HG03103 (cell line): ENCODE measurements around the gene GSTT4.
"Not testable (repeated sequence)": the region's sequence is repeated elsewhere in the genome, so short reads cannot be mapped to it uniquely, and the experiment has no call there.

Experiments used
- ATAC-seq: cut with Tn5 transposase; IDR thresholded peaks from one replicate; pipeline ENCODE4 v1.9.1; 2021; ENCODE audit warnings: low read depth; ENCODE audit not compliant: unreplicated experiment

GSTT4 gene

DNA sequence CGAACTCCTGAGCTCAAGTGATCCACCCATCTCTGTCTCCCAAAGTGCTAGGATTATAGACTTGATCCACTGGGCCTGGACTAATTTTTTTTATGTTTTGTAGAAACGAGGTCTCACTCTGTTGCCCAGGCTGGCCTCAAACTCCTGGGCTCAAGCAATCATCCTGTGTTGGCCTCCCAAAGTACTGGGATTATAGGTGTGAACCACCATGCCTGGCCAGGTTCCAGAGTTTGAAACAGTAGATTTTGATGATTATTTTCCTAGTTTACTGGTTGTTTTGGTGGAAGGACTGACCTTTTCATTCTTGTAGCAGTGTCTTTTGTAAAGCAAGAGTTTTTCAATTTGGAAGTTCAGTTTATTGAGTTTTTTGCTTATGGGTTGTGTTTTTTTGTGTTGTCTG is 20.8 kb upstream of the GSTT4 start:
- ATAC-seq, result no peak

DNA sequence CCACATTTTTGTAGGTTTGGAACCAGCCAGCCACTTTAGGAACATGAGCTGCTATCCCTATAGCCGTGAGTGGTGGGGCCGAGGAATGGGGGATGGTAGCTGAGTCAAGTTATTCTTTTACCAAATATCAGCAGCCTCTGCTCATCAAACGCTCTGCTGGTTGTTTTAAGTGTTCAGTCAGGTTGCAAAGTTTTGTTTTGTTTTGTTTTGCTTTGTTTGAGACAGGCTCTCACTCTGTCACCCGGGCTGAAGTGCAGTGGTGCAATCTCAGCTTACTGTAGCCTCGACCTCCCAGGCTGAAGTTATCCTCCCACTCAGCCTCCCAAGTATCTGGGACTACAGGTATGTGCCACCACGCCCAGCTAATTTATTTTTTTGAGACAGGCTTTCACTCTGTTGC is 20.2 kb upstream of the GSTT4 start:
- no peak for ATAC-seq

DNA sequence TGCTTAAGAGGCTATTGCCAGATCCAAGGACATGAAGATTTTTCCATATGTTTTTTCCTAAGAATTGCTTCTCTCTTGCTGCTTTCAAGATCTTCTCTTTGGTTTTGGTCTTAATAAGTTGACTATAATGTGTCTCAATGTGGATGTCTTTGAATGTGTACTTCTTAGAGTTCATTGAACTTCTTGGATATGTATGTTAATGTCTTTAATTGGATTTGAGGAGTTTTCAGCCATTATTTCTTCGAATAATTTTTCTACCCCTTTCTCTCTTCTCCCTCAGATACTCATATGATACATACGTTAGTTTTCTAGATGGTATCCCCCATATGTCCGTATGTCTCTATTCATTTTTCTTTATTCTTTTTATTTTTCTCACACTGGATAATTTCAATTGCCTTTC is 19.1 kb upstream of the GSTT4 start:
- no peak for ATAC-seq

DNA sequence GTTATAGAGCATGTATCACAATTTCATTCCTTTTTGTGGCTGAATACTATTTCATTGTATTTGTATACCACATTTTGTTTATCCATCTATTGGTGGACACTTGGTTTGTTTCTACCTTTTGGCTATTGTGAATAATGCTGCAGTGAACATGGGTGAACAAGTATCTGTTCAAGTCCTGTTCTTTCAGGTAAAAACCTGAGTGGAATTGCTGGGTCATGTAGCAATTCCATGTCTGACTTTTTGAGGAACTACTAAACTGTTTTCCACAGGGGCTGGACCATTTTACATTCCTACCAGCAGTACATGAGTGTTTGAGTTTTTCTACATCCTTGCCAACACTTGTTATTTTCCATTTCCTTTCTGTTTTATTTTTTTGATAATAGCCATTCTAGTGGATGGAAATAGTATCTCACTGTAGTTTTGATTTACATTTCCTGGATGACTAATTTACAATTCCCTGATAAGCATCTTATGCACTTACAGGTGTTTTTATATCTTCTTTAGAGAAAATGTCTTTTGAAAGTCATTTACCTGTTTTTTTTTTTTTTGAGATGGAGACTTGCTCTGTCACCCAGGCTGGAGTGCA is 18.0 kb upstream of the GSTT4 start:
- no peak for ATAC-seq

DNA sequence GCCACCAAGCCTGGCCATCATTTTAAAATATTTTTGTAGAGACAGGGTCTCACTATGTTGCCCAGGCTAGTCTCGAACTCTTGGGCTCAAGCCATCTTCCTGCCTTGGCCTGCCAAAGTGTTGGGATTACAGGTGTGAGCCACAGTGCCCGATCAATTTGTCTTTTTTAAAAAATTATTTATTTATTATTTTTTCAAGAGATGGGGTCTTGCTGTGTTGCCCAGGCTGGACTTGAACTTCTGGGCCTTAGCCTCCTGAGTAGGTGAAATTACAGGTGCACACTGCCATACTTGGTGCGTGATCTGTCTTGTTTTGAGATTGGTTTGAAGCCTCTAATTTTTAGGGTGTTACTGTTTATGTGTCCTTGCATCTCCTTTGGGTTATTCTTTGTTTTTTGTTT is 16.1 kb upstream of the GSTT4 start:
- no peak for ATAC-seq

DNA sequence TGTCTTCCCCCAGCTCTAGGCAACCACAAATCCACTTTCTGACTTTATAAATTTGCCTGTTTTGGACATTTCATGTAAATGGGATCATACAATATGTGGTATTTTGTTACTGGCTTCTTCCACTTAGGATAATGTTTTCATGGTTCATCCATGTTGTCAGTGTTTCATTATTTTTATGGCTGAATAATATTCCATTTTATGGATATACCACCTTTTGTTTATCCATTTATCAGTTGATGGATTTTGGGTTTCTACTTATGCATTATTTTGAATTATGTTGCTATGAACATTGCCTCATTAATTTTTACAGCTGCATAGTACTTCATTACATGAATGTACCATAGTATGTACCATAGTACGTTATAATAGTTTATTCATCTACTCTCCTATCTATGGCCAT is 10.9 kb upstream of the GSTT4 start:
- ATAC-seq, result no peak

DNA sequence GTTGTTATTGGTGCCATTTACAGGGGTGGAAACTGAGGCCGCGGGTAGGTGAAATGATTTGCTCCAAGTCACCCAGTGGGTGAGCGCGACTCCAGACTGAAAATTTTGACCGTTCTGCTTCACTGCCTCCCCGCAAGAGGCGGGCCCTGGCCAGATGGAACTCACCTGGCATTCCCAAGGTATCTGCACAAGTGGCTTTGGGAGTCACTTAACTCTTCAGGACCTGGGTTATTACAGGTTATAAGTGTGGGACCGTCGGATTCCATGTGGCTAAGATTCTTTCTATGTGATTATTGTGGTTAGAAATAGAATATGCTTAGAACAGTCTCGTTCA is 6.4 kb upstream of the GSTT4 start:
- ATAC-seq, result no peak

DNA sequence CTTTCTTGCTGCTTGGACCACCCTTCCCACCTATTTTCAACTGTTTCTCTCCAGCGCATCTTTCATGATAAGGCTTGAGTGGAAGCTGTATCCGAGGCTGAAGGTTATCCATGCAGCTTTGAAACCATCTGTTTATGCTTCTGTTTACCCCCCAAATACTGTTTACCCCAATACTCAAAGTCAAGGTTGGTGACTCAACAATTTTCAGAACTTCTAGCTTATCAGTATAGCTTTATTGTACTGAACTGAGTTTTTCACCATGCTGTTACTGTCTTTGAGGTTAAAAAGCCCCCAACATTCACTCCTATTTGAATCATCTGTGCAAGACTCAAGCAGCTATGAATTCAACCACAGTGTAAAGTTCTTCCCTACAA is 4.8 kb upstream of the GSTT4 start:
- no peak for ATAC-seq

DNA sequence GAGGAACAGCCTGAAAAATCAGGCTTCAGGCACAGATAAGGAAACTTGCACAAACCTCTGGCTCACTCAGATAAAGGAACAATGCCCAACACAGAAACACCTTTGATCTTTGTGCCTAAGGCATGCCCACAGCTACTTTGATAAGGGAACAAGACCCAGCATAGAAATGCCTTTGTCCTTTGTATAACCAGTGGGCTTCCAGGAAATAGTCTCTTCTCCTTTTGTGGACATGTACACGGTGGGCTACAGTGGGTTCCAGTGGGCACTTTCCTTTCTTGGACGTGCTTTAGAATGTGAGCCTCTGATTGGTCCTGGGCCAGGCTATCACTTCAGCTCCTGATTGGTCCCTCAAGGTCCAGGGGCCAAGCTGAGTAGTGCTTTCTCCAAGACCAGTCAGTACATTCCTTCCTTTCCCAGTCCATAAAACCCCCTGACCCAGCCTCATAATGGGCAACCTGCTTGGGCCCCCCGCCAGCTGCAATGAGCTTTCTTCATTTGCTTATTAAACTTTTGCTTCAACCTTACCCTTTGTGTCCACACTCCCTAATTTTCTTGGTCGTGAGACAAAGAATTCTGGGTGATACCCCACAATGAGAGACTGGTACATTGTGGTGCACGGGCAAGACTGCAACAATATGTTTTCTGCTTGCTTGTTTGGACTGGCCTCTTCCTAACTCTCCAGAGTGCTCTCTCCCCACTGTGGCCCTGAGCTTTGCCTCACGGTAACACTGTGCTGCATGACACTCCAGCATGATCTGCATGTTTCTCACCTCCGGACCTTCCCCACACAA is 4.2 kb upstream of the GSTT4 start:
- no peak for ATAC-seq

DNA sequence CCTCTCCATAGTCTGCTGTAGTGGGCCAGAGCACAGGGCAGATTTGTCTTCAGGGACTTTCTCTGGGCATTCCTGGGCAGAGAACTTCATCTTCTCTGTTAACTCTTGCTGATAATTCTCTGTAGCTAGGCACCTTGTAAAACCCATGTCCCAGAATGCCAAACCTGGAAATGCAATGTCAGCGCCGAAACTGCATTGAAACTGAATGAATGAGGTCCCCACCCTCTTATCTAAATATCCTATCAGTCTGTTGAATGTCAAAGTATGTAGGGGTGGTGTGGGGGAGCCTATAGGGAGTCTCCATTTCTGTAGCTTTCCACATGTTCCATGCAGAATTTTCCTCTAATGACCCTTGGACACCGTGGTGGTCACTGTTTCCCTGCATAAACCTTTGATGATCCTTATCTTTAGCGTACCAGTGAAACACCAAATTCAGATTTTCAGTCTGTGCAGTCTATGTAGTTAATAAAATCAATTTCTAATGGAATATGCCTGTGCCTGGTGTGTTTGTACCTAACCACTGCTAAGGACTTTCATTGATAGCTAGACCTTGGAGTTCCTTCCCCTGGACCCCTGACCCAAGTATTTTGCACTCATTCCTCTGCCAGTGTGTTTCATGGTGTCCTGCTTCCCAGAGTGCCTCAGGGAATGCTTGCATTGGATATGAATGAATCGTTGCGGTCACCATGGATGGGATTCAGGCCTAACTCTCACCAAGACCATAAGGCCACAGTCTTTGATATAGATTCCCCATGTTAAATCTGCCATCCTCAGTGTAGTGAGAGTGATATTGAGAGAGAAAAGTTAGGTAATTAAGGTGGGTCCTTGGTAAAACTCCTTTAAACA is 3.4 kb upstream of the GSTT4 start:
- no peak for ATAC-seq

DNA sequence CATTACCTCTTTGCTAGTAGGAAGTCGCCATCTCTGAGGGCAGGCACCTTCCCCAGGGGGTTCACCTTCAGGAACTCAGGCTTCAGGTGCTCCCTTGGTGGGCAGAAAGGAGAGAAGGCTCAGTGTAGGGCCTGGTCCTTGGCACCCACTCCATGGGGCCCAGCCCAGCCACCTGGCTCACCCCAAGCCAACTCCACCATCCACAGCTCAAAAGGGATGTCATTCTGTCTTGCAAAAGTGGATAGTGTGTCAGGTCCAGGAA is 2.7 kb upstream of the GSTT4 start:
- no peak for ATAC-seq

DNA sequence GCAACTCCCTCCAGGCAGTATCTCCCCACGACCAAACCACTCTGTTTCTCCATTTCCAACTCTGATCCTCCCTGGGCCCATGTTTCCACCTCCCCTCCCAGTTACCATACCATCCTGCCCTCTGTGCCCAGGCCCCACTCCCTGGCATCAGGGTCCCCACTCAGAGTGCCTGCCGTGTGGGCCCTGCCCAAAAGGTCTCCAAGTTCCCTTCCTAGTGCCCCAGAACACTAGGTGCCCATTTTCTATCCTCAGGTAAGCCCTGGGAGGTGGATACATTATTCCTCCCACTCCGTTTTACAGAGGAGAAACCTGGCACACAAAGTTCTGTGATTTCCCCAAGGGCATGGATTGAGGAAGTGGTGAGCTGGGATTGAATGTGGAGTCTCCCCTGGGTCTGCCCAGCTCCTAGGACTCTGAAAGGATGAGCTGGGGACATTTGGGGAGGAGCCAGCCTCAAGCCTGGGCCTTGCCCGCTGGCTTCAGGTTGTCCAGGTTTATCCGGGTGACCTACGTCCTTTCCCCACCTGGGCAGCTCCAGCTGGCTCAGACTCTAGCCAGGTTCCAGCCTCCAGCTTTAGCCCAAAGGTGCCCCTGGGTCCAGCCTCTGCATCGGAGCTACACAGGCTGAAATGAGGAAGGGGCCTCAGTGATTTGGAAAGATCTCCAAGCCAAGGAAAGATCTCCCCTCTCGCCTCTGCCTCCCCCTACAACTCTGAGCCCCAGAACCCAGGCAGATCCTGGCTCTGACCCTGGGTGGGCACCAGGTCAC is 2.2 kb upstream of the GSTT4 start:
- ATAC-seq, result no peak

DNA sequence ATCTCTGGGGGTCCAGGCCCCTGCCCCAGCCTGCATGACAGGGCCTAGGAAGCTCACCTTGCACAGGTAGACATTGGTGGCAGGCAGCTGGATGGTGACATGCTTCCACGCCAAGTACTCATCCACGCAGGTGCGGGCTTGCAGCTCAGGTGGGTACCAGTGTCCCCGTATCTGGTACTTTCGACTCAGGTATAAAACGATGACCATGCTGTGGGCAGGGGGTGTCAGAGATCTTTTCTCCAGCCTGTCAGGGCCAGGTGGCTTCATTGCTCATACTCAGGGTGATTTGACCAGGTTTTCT is 1.6 kb upstream of the GSTT4 start:
- ATAC-seq, result no peak

DNA sequence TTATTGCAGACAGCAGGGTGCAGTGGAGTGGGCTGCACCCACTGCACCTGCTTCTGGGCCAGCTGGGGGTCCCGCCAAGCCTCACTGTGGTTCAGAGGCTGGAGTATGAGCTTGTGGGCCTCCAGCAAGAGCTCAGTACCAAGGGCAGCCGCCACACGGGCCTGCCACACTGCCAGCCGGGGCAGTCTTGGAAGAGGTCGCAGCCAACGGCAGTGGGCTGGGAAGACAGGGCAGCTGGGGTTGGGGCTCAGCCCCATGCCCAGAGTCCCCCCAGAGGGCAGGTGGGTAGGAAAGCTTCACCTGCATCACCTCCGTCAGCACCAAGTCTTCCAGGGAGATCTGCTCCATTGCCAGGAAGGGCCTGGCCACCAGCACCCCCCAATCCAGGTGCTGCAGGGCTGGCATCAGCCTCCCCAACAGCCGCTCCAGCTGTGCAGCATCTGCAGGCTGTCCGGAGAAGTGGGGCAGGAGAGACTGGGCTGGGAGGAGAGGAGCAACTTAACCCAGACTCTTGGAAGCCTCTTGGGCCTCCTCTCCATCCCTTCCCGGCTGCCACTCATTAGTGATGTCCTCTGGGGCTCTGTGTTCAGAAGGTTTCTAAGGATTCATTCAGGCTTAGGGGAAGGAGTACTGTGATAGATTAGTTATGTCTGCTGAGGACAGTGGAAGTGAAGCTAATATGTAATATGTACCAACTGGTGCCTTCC is 1.1 kb upstream of the GSTT4 start:
- no peak for ATAC-seq

DNA sequence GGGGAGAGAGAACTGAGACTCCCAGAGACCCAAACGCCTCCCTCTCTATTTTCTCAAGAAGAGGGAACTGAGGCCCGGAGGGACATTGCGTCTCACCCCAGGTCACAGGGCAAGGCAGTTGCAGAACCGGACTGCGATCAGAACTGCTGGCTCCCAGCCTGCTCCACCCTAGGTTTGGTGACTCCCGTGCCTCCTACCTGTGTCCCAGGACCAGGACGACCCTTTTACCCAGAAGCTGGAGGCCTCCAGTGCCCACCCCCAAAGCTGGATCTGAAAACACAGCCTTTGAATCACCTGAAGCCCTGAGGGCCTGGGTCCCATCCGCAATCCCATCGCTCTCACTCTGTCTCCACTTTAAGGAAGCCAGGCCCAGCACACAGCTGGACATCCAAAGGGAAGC is 1.4 kb downstream of the GSTT4 start:
- ATAC-seq, result no peak

DNA sequence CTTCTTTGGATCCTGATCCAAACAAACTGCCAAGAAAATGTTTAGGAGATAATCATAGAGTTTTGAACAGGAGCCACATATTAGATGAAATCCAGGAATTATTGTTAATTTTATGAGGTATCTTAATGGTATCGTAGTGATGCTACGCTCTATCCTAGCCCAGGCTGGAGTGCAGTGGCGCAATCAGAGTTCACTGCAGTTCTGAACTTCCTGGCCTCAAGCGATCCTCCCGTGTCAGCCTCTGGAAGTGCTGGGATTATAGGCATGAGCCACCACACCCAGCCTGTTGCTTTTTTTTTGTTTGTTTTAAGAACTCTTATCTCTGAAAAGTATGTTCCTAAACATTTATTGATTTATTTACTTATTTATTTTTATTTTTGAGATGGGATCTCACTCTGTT is 2.4 kb downstream of the GSTT4 start:
- ATAC-seq, result no peak

DNA sequence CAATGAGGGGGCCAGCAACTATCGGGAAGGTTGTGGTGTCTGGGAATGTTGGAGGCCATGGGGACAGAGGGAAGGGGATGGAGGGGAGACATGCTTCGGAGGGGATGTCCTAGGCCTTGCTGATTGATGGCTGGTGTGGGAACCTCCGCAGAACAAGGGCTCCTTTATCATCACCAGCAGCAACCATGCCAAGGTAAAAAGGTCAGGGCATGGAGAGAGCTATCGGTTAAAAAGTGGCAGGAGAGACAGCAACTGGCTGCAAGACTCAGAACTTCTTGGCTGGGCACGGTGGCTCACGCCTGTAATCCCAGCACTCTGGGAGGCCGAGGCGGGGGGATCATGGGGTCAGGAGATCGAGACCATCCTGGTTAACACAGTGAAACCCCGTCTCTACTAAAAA is 3.0 kb downstream of the GSTT4 start:
- no peak for ATAC-seq

DNA sequence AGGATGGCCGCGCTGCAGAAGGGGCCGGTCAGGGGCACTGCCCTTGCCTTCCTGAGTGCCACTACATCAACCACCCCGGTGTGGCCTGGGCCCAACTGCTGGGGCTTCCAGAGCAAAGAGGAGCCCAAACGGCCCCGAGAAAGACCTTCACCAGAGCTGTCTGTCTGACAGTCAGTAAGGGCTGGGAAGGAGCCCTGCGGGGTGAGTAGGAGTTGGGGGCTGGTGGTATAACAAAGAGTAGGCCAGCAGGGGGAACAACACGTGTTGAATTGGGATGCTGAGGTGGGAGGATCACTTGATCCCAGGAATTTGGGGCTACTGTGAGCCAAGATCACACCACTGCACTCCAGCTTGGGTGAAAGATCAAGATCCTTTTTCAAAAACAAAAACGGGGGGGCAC is 3.9 kb downstream of the GSTT4 start:
- ATAC-seq, result no peak

DNA sequence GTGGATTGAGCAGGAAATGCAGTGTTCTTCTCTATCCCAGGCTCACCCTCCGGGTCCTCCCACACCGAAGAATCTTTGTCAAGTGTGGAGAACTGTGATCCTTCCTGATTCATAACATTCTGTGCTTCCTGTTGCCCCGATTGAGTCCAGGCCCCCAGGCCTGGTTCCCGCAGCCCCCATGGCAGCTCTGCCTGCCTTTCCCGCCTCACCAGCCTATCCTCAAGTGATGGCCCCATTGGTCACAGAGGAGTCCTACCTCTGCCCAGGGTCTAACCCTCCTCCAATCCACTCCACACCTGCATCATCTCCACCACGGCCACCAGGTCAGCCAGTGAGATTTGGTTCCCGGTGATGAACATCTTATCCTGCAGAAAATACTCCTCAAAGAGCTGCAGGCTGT is 5.5 kb downstream of the GSTT4 start:
- not testable (repeated sequence) for ATAC-seq

DNA sequence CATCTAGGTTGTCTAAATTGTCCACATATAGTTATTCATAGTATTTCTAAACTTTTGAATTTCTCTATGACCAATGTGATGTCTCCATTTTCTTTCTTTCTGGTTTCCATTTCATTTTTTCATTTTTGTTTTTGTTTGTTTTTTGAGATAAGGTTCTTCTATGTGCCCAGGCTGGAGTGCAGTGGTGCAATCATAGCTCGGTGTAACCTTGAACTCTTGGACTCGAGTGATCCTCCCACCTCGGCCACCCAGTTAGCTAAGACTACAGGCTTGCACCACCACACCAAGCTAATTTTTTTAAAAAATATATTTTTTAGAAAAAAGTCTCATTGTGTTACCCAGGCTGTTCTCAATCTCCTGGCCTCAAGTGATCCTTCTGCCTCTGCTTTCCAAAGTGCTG is 8.2 kb downstream of the GSTT4 start:
- no peak for ATAC-seq

DNA sequence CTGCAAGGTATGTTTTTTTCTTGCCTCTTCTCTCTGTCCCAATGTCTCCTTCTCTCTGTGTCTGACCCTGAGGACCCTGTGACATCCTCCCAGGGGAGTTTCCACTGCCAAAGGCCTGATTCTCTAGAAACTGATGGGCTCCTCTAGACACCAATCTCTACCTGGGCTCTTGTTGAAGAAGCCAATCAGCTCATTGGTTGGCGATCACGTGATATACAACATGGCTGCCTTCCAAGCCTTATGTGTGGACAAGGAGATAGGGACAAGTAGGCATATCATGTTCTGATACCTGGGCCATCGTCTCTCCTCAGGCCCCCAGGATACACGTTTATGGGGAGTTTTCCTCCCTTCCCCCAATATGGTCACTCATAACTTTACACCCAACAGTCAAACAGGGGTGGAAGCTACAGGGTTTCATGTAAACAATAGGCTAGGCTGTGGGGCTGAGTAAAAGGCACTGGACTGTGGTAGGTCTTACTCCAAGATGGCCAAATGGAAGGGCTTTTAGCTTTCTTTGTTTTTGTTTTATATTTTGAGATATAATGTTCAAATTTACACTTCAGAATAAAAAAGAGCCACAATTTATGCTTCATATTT is 11.6 kb downstream of the GSTT4 start:
- ATAC-seq, result not testable (repeated sequence)
